ENCODE measurements around the gene HOXA9.

Gene HOXA9

DNA sequence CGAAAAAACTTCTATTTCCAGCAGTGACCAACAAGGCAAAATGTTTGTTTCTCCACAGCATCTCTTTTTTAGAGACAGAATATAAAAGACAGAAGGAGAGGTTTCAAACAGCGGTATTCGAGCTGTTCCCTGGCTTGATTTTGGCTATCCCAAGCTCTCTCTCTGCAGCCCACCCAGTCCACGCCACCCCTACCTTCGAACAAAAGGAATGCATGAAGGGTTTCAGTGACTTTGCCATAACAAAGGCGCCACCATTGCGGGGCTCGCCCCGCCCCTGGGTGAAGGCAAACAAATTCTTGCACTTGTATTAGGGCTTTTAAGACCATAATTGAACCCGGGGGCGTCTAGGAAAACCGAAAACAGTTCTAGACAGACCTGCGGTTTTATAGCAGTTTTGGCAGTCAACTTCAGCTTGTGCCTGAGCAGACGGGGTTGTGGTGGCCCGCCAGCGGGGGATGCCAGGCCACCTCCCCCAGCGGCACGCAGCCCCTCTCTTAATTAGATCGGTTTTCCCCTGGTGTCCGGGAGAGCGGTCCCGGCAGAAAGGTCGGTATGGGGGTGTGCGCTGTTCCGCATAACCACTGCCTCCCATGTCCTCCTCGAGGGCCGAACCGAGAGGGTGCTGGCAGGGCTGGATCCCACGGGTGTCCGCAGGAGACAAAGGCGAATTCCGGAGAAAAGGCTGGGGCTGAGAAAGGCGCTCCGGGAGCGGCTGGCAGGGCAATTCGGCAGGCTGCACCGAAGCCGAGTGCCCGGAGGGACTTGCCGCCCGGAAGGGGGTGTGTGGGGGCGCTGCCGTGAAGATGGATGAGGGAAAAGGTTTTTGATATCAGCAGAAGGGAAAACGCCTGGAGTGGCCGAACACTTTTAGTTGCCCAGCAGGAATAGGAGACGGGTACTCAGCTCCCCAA is 22.4 kb upstream of the HOXA9 start:
- DNase-seq, result no peak

DNA sequence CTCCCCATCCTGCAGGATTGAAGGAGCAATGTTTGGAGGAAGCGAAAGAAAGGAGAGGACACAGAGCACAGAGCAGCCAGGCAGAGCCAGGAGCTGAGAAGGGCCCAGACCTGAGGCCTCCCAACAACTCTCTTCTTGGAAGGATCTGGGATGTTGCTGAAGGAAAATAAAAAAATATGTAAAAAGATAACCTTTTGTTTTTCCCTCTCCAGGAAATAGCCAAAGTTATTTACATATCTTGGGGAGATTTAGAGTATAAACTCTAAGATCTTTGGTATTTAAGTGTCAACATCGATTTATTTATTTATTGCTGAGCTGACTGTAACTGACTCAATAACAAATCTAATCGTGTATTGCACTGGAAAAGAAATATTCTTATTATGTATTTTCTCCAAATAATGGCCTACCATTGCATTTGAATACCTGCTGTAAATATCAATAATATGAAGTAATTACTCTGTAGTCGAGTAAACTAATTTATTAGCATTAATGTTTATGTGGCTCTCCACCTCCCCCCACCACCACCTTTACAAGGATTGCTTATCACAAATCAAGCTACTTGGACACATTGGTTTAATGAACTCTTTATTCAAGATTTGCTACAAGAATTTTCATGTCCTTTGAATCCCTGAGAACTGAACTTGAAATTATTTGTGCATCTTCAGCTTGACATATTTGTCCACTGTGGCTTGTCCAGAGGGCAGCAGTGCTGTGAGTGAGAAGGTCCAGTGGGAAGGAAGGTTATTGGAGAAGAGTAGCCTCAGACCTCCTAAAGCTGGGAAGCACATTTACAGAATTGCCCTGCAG is 21.5 kb upstream of the HOXA9 start:
- no peak for DNase-seq

DNA sequence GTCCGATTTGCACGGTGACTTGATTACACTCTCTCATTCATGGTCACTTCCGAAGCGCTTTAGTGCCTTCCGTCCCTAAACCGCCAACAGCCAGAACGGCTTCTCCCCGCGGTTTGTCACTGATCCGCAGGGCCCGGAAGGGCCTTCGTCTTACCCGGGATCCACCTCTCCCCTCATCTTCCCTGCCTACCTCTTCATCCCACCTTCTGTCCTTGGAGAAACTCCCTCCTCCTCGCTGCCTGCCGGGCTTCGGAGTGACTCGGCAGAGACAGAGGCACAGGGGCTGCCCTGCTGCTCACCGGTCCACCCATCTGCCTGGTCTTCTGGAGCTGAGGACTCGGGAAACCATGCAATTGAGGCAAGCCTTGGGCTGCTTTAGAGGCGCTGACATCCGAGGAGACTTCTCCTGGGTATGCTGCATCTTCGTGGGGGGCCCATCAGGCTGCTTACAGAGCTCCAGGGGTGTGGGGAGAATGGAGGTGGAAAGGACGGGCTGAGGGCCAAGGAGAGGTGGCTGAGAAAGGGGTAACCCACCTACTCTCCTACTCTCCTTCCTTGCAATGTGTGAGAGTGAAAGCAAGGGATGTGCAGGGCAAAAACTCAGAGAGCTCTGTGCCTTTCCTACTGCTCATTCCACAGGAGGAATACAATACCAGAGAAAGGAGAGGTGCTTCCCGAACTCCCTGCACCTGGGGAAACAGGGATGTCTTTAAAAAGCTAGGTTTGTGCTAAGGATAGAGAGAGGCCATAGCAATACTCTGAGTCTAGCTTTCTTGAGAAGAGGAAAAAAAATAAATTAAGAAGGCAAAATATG is 20.7 kb upstream of the HOXA9 start:
- no peak for DNase-seq

DNA sequence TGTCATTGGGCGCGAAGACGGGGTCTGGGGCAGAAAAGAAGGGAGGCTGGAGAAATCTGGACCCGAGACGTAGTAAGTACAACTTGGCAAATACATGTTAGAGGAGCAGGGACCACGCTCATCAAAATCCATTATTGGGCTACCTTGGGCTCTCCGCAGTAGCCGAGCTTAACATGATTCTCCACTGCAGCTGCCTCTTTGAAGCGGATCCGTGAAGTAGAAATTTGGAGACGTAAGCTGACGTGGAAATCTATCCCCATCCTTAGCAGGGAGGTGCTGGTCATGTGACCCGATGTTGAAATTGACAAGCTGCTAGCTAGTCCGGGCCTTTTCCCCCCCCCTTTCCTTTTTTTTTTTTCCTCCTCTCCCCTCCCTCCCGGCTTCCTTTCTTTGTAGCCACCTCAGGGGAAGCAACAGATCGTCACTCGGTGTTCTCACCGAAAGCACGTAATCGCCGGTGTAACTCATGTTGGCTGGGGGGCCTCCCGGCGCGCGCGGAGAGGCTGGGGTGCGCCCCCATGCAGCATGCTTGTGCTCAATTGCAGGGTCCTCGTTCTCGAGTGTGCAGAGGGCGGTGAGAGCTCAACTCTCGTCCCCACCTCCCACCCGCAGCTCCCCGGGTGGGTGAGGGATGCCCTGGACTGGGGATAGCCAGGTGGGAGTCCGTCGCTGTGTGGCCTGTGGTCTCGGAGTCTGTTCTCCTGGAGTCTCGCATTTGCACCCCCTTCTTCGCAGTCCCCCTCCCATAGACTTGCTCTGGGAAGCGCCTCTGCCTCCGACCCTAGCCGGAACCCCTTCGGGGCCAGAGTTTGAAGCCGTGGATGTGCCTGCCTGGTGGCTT is 19.9 kb upstream of the HOXA9 start, which contains the start of gene HOXA11:
Gene HOXA11, minus strand, starts transcription at position 220 of the 841 bp plus-strand sequence. Its CDS starts 88 bp downstream, at position 132.
- no peak for DNase-seq

DNA sequence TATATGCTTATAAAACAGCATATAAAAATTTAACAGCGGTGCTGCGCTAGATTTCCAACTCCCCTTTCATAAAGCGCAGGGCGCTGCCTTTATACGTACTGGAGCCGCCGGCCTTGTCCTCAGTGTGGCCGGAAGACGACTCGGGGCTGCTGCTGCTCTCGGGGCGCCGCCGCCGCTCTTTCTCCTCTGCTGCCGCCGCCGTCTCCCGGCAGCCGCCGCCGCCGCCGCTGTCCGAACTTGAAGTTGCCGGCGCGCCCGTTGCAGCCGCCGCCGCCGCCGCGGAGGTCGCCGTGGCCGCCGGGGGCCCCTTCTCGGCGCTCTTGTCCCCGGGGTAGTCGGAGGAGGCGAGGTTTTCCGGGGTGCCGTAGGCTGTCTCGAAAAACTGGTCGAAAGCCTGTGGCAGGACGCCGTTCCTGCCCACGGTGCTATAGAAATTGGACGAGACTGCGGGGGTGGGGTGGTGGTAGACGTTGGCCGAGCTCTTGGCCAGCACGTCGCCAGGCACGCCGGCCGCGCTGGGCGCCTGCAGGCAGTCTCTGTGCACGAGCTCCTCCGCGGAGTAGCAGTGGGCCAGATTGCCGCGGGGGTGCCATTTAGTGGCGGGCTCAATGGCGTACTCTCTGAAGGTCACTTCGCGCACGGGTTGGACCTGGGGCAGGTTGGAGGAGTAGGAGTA is 19.1 kb upstream of the HOXA9 start:
- DNase-seq, result no peak

DNA sequence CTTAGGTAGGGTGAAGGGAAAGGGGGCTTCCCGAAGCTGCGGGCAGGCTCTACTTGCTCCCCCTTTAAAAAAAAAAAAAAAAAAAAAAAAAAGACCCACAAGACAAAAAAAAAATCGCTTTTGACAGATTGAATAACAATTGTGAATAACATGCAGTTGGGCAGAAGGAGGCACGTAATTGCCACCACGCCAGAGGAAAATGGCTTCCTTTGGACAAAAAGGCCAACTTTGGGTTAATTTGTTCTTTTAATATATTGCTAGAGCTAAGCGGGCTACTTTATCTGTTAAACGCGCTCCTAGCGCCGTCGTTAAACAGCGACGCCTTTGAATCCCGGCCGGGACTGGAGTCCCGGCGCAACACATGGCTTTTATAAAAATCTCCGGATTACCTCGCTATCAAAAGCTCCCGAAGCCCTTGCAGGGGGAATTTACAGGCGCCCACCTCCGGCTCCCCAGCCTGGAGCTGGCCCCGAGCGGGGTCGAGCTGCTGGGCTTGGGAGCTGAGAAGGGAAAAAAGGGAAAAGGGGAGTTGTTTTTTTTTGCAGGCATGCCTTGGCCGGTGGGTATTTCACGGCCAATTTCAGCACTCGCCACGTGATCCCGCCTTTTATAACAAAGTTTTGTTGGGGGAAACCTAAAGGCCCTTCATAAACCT is 18.5 kb upstream of the HOXA9 start:
- no peak for DNase-seq

DNA sequence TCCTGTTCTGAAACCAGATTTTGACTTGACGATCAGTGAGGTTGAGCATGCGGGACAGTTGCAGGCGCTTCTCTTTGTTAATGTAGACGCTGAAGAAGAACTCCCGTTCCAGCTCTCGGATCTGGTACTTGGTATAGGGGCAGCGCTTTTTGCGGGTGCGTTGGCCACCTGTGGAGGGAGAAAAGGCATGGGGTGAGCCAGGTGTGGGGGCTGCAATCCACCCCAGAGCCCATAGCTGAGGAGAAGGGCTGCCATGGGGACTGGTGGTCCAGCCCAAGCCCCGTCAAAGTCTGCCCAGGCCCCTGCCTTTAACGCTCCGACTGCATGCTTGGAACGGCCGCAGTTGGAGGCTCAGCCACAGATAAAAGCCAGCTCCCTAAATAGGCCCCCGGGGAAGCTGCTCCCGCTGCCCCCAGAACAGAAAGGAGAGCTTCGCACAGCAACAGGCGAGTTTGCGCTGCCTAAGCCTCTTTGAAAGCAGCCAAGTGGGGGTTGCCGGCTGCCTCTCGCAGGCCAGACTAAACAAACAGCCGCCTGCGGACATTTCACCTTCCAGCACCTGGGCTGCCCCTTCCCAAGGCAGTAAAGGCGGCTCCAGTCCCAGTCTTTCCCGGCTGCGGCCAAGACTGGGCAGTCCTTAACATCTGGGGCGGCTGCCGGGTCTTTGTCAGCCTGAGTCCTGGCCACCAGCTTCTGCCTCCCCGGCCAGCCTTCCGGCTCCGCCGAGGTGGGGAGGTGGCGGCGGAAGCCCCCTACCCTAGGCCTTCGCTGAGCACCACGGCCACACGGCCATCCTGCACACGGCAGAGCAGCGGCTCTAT is 17.7 kb upstream of the HOXA9 start:
- DNase-seq, result no peak

DNA sequence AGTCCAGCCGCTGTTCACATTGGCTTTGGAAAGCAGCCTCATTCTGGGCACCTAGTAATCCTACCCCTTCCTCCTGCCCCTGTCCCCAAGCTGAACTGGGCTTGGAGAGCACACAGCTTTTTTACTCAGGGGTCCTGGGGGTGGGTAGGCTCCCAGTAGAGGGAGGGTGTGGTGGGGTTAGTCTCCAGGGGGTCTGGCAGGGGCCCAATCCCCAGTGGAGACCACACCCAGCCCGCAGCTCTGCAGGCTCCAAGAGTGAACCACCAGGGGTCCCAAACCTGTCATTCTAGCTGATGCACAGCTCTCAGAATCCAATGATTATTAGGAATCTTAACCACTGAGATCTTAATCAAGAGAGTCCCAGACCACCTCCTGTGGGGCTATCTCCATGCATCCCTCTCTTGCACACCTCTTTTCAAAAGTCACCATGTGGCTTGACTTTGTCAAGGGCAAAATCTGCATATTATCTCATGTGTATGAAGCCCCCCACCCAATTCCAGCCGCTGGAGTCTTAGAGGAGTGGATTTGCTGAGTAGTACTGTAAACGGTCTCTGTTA is 17.0 kb upstream of the HOXA9 start:
- no peak for DNase-seq

DNA sequence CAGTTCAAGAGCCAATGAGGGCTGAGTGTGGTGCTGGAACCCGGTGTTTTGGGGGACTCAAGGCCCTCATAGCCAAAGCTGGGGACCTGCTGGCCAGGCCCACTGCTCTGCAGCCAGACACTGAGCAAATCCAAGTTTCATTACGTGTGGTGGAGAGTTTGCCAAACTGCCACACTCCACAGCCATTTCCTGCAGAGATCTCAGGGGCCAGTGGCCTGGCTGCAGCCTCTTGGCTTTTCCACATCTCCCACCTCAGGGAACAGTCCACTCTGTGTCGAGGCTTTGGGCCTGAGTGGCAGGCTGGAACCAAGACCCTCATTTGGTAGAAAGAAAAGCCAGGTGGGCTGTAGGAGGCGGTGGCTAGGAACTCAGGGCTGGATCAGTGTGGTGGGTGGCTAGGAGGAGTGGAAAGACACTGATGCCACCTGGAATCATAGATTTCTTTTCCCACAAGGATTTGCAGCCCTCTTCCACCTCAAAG is 16.5 kb upstream of the HOXA9 start:
- DNase-seq, result no peak

DNA sequence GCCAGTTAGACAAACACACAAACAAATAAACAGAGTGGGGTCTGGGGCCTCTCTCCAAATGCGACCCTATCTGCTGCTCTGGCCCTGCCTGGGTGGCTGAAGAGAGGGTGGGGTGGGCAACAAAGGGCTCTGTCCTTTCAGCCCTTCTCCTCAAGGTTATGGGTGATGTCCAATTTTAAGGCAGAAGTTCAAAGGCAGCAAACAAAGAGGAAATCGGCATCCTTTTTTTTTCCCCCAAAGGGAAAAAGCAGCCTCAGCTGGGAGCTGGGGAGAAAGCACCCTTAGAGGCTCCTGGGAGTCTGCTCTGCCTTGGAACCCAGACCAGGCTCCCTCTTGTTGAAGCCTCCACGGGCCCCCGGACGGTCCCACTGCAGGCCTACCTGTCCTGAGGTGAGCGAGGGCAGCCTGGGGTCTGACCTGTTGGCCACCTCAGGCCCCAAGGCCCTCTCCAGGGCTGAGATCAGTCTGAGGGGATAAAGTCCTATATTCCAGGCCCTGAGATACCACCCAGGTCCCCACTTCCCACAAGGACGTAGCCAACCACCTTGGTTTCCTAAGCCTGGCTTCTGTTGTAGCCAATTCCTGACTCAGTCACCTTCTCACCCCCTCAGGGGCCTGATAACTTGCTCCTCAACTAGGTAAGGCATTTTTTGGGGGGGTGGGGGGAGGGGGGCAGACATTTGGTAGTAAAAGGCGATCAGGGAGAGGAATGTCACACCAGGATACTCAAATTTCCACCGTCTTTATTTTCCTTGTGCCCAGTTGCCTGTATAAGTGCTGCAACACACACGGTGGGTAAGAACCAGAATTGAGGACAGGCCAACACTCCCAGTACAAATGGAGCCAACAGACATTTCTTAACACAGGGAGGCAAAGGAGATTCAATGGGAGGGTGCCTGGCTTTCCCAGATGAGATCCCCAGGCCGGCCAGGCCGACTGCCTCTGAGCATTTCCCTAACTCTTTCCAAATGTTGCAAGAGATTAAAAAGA is 15.4 kb upstream of the HOXA9 start:
- DNase-seq, result no peak

DNA sequence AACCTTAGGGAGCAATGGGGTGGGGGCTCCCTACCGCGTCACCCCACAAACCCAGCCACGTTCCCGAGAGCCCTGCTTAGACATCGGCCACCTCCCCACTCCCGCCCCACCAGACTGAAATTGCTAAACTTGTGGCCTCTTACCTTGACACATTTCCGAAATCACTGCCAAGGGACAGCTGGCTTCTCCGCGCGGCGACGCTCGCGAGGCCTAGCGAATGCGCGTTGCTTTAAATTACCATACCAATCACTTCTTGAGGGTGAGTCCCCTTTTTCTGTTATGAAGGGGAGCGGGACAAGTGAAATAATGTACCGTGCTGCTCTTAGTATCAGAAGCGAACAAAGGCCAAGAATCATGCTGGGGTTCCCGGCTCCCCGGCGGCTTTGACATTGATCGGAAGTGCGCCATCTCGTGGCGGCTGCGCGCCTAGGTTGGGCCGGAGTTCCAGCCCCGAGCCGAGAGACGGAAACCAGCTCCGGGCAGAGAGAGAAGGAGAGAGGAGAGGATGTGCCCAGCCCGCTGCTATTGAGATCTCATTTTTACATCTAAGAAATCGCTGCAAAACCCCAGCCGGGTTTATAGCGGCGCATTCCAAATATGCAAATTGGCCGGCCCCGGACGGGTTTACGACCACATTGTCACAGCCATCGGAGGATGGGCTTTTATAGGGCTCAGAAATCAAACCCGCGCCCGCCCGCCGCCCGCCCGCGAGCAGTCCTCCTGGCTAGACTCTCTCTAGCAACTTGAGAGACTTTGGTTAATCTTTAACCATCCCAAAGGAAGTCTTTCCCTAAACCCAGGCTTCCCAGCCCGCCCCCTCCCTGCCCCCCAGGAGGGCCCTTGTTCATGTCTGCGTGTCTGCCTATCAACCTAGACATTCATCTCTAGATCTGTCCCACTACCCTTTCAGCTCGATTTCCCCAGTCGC is 14.4 kb upstream of the HOXA9 start:
- peak; percentile 75 for DNase-seq

DNA sequence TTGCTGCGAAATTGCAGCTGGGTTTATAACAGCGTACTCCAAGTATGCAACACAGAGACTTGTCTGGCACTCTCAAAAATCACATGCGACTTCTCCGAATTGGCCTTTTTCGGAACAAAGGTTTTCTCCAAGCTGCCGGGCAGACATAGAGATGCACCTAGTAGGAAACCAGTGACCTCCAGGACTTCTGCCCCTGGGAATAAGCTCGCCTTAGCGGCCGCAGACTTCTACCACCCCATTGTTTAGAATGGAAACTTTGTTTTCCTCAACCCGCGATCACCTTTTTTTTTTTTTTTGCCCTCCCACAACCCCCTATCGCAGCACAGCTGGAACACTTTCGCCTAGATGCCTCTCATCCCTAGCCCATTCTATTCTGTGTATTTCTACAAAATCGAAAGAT is 13.7 kb upstream of the HOXA9 start:
- DNase-seq, result no peak

DNA sequence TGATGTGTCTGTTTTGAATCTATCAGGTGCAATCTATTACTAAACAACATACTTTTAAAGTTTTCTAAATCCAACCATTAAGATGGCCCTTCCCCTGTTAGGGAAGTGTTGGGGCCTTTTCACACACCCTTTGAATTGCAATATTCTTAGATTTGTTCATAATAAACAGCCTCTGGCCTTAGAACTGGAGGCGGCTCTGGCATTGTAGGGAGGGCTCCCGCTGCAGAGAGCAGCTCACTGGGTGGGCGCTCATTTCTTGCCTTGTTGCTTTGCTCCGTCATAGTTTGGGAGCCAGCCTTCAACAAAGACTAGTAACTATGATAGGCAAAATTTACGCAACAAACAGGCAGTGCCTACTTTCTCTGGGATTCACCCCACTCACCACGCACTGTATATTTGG is 13.0 kb upstream of the HOXA9 start:
- no peak for DNase-seq

DNA sequence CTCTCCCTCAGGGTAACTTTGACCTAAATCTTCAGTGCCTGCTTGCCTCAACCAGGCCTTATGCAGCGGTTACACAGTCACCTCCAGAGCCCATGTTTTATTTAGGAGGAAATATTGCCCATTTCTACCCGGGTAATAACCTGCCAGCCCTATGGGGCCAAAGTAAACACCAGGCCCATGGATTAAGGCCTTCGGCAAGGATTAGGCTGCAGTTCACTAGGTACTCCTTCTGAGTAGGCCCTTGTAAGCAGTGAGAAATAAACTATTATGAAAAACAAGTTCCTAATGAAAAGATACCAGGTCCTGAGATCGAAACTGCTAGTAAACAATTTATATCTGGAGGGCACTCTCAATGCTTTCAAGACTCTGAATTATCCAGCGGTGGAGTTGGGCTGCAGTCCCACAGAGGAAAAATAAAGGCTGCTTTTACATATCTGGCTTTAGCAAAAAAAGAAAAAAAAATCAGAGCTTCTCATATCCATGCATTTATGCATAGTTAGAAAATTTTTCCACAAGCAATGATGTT is 12.5 kb upstream of the HOXA9 start:
- no peak for DNase-seq

DNA sequence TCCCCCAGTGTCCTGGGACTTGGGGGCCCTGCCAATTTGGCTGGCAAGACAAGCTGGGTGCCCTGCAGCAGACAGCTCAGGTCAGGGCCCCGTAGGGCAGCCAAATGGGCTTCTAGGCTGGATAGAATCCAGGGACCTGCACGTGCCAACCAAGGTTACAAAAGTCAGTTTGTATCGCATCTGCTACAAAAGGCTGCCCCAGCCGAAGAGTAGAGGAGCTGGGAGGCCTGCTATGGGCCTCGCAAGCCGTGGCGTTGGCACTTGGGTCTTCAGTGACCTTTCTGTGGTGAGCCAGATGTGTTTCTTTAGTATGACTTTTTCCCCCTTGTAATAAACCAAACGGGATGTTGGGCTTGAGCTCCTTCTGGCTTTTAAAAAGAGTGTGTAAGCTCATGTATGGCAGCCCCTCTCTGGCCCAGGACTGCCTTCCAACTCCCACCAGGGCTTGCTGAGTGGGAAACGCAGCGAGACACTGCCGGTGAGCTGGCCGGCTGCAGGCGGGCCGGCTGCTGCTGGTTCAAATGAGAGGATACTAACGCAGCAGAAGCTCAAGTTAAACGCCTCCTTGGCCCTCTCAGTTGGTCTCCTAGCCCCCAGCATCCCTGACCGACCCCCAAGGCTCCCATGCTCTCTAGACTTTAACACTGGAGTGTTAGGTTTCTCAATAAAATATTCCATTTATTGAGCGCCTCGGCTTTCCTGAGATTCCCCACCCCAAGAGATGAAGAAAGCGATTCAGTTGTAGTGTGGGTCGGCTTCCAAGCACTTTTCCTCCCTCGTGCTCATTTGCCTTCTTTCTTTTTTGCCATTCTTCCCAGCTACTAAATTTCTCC is 11.8 kb upstream of the HOXA9 start:
- no peak for DNase-seq

DNA sequence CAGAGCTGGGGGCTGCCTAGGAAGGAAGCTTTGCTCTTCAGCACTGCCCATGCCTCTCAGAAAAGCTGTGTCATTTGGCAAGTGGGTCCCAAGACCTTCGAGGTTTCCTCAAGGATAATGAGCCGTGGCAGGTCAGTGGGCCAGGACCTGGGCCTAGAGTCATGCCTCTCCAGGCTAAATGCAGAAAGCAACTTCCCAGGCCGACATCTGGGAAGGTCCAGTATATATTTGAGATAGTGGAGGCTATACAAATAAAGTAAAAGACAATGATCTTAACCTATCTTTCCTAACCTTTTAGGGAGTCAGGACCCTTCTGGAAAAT is 11.1 kb upstream of the HOXA9 start:
- no peak for DNase-seq
